MCF 10A (cell line): ENCODE data around the gene TEPSIN. TPM values are rescaled to one million over a fixed set of nuclear protein-coding genes. Genes with fewer than 3 reads are reported as not detected.

Experiments used
- BruUV-seq: library from RNA; stranded (reverse); fragments of 400-500 nt; replicated peaks from 2 replicates; lab custom pipeline; 2021; lab: Mats Ljungman, UMichigan
- CTCF ChIA-PET: fragments of 300-600 bp; sonication (Branson Sonifier 250); formaldehyde crosslinking; extraction: SDS; loops from one replicate; lab custom pipeline; 2021; ENCODE audit warnings: antibody characterized with exemption, inconsistent platforms; lab: Yijun Ruan, JAX
- POLR2A ChIA-PET: fragments of 300-600, 350-650 bp; sonication (Branson Sonifier 250); formaldehyde crosslinking; extraction: SDS; loops from one replicate; lab custom pipeline; 2020; ENCODE audit warnings: antibody characterized with exemption, inconsistent platforms; lab: Yijun Ruan, JAX
- DNase-seq: peaks from one replicate; pipeline ENCODE4 v3.0.0-alpha.2; 2018; ENCODE audit not compliant: unreplicated experiment
- H3K27ac Mint-ChIP-seq: one replicate; pipeline ENCODE4 v1.8.0; 2022; ENCODE audit warnings: mild to moderate bottlenecking, low read depth, mixed read lengths; ENCODE audit not compliant: unreplicated experiment
- H3K27me3 Mint-ChIP-seq: one replicate; pipeline ENCODE4 v1.8.0; 2022; ENCODE audit warnings: mixed read lengths; ENCODE audit not compliant: insufficient read depth, unreplicated experiment
- H3K36me3 Mint-ChIP-seq: one replicate; pipeline ENCODE4 v1.8.0; 2022; ENCODE audit warnings: mild to moderate bottlenecking, moderate library complexity, mixed read lengths; ENCODE audit not compliant: insufficient read depth, unreplicated experiment
- H3K4me1 Mint-ChIP-seq: one replicate; pipeline ENCODE4 v1.8.0; 2022; ENCODE audit warnings: mixed read lengths; ENCODE audit not compliant: insufficient read depth, unreplicated experiment
- H3K4me3 Mint-ChIP-seq: one replicate; pipeline ENCODE4 v1.8.0; 2022; ENCODE audit warnings: mild to moderate bottlenecking, moderate library complexity, mixed read lengths; ENCODE audit not compliant: unreplicated experiment
- H3K9me3 Mint-ChIP-seq: one replicate; pipeline ENCODE4 v1.8.0; 2022; ENCODE audit warnings: mixed read lengths; ENCODE audit not compliant: unreplicated experiment
- CTCF ChIP-seq: fragments of 200-600 bp; IDR thresholded peaks from one replicate; pipeline ENCODE4 v1.8.0; 2022; ENCODE audit warnings: antibody characterized with exemption, mild to moderate bottlenecking; ENCODE audit not compliant: unreplicated experiment
- intact Hi-C: fragments of 100-400 bp; cut with micrococcal nuclease; formaldehyde crosslinking; loops from 2 replicates; pipeline ENCODE4 v1.14.1; 2022
- total RNA-seq: library from RNA; stranded (reverse); gene quantifications from 2 replicates; pipeline ENCODE4 v1.2.3, GENCODE V29; 2022

TEPSIN gene
- total RNA-seq, 1 experiment from 2014 or later, result 27.4 TPM

- Mint-ChIP-seq H3K27me3 (no peaks in the 10 kb centered on the region), H3K9me3 (no peaks in the 10 kb centered on the region), H3K36me3 (no peaks in the 10 kb centered on the region), H3K4me1 (peaks cover 12% of the 10 kb centered on the region), H3K27ac (no peak overlapping the region), H3K4me3 (no peak overlapping the region)
- intact Hi-C loops, result no loop called here
- TF ChIP-seq CTCF, result no peak
- ChIA-PET POLR2A (interaction anchor here (0.6 kb wide), 1 partner anchor 11 kb away, joined by 5 read pairs; no protein-coding TSS in a partner anchor), CTCF (interaction anchor here (0.6 to 1.3 kb wide), 3 partner anchors 22 to 811 kb away, joined by 3 to 4 read pairs (median 3); no protein-coding TSS in a partner anchor)
- no TSS peak for BruUV-seq
- no peak for DNase-seq
These were observed 19.9 kb downstream of the TEPSIN start for GRCh38 chr17:81218991-81219390.

- Mint-ChIP-seq H3K27ac (no peak overlapping the region), H3K4me3 (no peak overlapping the region), H3K27me3 (no peaks in the 10 kb centered on the region), H3K36me3 (no peaks in the 10 kb centered on the region), H3K4me1 (peaks cover 8% of the 10 kb centered on the region), H3K9me3 (no peaks in the 10 kb centered on the region)
- intact Hi-C loops, result no loop called here
- POLR2A ChIA-PET, result no interaction called here
- BruUV-seq, result no TSS peak
- TF ChIP-seq CTCF, result no peak
- DNase-seq, result no peak
- CTCF ChIA-PET, result interaction anchor here (0.6 kb wide), 1 partner anchor 117 kb away, joined by 5 read pairs; no protein-coding TSS in a partner anchor
These were observed 20.4 kb downstream of the TEPSIN start for GRCh38 chr17:81218459-81218858.

- no TSS peak for BruUV-seq
- intact Hi-C loops, result no loop called here
- DNase-seq, result no peak
- no peaks in the 10 kb centered on the region for H3K9me3 Mint-ChIP-seq
- peaks cover 5% of the 10 kb centered on the region for H3K4me1 Mint-ChIP-seq
- ChIA-PET POLR2A (no interaction called here), CTCF (interaction anchor here (0.6 kb wide), 1 partner anchor 116 kb away, joined by 5 read pairs; no protein-coding TSS in a partner anchor)
- TF ChIP-seq CTCF, result no peak
- no peak overlapping the region for H3K4me3 Mint-ChIP-seq
- H3K27me3 Mint-ChIP-seq, result no peaks in the 10 kb centered on the region
- H3K36me3 Mint-ChIP-seq, result no peaks in the 10 kb centered on the region
- no peak overlapping the region for H3K27ac Mint-ChIP-seq
These were observed 21.4 kb downstream of the TEPSIN start for GRCh38 chr17:81217491-81217890.

- H3K4me1 Mint-ChIP-seq, result no peaks in the 10 kb centered on the region
- no peaks in the 10 kb centered on the region for H3K27me3 Mint-ChIP-seq
- DNase-seq, result no peak
- POLR2A ChIA-PET, result no interaction called here
- no peaks in the 10 kb centered on the region for H3K9me3 Mint-ChIP-seq
- no peaks in the 10 kb centered on the region for H3K36me3 Mint-ChIP-seq
- no peak overlapping the region for H3K4me3 Mint-ChIP-seq
- no peak for TF ChIP-seq CTCF
- CTCF ChIA-PET, result interaction anchor here (0.6 kb wide), 1 partner anchor 39 kb away, joined by 3 read pairs; no protein-coding TSS in a partner anchor
- BruUV-seq, result no TSS peak
- intact Hi-C loops, result no loop called here
- no peak overlapping the region for H3K27ac Mint-ChIP-seq
These were observed 24.9 kb downstream of the TEPSIN start for GRCh38 chr17:81213978-81214377.
